K562 (cell line): ENCODE data around the gene COX6A1. TPM values are rescaled to one million over a fixed set of nuclear protein-coding genes. Genes with fewer than 3 reads are reported as not detected.

ENCODE experiments used
- ATF6 ChIP-seq: sonication (generic); formaldehyde crosslinking; IDR thresholded peaks from 2 replicates; pipeline ENCODE4 v1.4.0; 2020; ENCODE audit warnings: mild to moderate bottlenecking, missing genetic modification reagents
- MED1 ChIP-seq: sonication (generic); formaldehyde crosslinking; IDR thresholded peaks from 2 replicates; pipeline ENCODE4 v1.8.1; 2023; ENCODE audit warnings: missing genetic modification reagents, borderline replicate concordance
- NFE2 ChIP-seq: IDR thresholded peaks from 2 replicates; pipeline ENCODE4 v1.6.1; 2014; ENCODE audit warnings: antibody characterized with exemption, low read depth
- NR2C2 ChIP-seq, 2 experiments: fragments of 200-800 bp in 1 of 2; sonication (Bioruptor generic) in 1 of 2; sonication (generic) in 1 of 2; formaldehyde crosslinking in 1 of 2; IDR thresholded peaks; 2 replicates each; pipeline versions ENCODE4 v1.6.1 to v1.8.0; 2016 to 2022; ENCODE audit warnings: mild to moderate bottlenecking in 1 of 2, missing compliant biosample characterization in 1 of 2, missing genetic modification characterization in 1 of 2, missing genetic modification reagents in 1 of 2
- PRDM10 ChIP-seq: fragments of 450-650 bp; IDR thresholded peaks from 2 replicates; pipeline ENCODE4 v1.6.1; 2018; ENCODE audit not compliant: partially characterized antibody
- TAF7 ChIP-seq: fragments of 450-650 bp; IDR thresholded peaks from 2 replicates; pipeline ENCODE4 v1.6.1; 2016; ENCODE audit warnings: missing genetic modification characterization, missing compliant biosample characterization
- polyA plus RNA-seq, 8 experiments: library from polyadenylated mRNA; depleted of rRNA in 4 of 8; stranded (reverse) in 5 of 8; unstranded in 3 of 8; fragments of >200 nt; fragmentation: Nextera tagmentation in 2 of 8; fragmentation: Illumina TruSeq in 1 of 8; extraction: Ambion mirVana in 2 of 8; extraction: Trizol in 1 of 8; gene quantifications; 2 replicates each; pipeline versions ENCODE4 v1.2.1 to v1.2.3, GENCODE V29; 2011 to 2014; ENCODE audit warnings: inconsistent platforms in 1 of 8, missing spikeins in 1 of 8
- total RNA-seq, 7 experiments: library from RNA; depleted of rRNA in 6 of 7; stranded (reverse); fragments of >200 nt in 6 of 7; fragmentation: Illumina TruSeq in 2 of 7; extraction: Trizol in 2 of 7; gene quantifications; 2 replicates each; pipeline versions ENCODE4 v1.2.1 to v1.2.3, GENCODE V29; 2011 to 2021; ENCODE audit warnings: low replicate concordance in 1 of 7
- TF ChIP-seq, protein P1 (sequence below), 3 experiments: IDR thresholded peaks in 2 of 3; conservative IDR thresholded peaks in 1 of 3; 2 replicates each; pipeline ENCODE4 v1.5.1; 2011 to 2012; ENCODE audit warnings: low read length in 3 of 3, mild to moderate bottlenecking in 3 of 3, control low read depth in 2 of 3, improper control_type of control experiment in 1 of 3, inconsistent platforms in 1 of 3, low read depth in 1 of 3, mixed read lengths in 1 of 3, moderate library complexity in 1 of 3; ENCODE audit not compliant: insufficient read depth in 2 of 3

COX6A1 gene
- total and polyA plus RNA-seq, 9 of the 15 experiments (the other 6 are each of a cell fraction or from before 2014, with no cell fraction given) = 414 to 4,142 (median 931) TPM

DNA sequence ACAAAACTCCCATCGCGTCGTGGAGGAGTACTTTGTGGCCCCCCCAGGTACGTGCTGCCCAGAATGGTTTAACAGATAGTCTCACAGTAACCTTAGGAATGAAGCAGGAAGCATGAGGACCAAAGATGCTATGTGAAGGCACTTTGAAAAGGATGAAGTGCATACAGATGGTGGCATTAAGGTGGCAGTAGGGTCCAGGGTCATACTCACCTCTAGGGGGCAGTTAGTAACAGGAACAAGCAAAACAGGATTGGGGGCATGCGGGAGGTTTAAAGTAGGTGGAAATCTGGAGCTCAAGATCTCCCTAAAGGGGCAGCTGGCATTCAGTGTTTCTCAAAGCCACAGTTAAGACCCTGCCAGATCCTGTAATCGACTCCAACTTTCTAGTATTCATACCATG is 19.2 kb downstream of the COX6A1 start (continued):
- TF ChIP-seq PRDM10 = no peak
- no peak for TF ChIP-seq NFE2
- no peak for TF ChIP-seq MED1
- no peak for TF ChIP-seq ATF6 (CRISPR knock-in tag)
- TF ChIP-seq TAF7 = no peak
- TF ChIP-seq, protein P1, sequence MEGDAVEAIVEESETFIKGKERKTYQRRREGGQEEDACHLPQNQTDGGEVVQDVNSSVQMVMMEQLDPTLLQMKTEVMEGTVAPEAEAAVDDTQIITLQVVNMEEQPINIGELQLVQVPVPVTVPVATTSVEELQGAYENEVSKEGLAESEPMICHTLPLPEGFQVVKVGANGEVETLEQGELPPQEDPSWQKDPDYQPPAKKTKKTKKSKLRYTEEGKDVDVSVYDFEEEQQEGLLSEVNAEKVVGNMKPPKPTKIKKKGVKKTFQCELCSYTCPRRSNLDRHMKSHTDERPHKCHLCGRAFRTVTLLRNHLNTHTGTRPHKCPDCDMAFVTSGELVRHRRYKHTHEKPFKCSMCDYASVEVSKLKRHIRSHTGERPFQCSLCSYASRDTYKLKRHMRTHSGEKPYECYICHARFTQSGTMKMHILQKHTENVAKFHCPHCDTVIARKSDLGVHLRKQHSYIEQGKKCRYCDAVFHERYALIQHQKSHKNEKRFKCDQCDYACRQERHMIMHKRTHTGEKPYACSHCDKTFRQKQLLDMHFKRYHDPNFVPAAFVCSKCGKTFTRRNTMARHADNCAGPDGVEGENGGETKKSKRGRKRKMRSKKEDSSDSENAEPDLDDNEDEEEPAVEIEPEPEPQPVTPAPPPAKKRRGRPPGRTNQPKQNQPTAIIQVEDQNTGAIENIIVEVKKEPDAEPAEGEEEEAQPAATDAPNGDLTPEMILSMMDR (IDR thresholded peaks at IDR 0.05 in 2 of 3, conservative IDR thresholded peaks at IDR 0.05 in 1 of 3; ENCODE audit: insufficient read depth in 2 of 3, low read depth in 1 of 3, low read length in 3 of 3) = peak; percentile 43 to 56 (median 53)
- no peak for TF ChIP-seq NR2C2 (CRISPR knock-in tag; IDR thresholded peaks at IDR 0.05)
- no peak for TF ChIP-seq NR2C2 (tag; IDR thresholded peaks at IDR 0.05)
